ENCODE results near the gene AKAP10.

DNA sequence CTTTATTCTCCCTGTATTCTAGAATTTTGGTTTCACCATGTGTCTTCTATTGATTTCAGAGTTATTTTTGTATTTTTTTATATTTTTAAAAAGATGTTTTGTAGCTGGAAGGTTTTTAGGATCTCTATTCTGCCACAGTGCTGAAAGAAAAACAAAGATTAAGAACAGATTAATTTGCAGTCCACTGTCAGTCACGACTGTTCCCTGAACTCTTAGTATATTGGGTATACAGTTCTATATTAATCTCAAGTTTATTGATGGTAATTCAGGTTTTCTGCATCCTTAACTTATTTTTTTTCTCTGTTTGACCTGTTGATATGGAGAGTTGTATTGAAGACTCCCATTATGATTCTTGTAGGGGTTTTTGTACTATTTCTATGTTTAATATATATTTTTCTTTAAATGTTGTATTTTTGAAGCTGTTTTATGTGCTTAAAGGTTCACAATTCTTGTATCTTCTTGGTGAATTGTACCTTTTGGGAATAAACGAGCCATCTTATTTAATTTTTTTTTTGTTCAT is 34.4 kb upstream of the AKAP10 start:
- TF ChIP-seq, protein P1, sequence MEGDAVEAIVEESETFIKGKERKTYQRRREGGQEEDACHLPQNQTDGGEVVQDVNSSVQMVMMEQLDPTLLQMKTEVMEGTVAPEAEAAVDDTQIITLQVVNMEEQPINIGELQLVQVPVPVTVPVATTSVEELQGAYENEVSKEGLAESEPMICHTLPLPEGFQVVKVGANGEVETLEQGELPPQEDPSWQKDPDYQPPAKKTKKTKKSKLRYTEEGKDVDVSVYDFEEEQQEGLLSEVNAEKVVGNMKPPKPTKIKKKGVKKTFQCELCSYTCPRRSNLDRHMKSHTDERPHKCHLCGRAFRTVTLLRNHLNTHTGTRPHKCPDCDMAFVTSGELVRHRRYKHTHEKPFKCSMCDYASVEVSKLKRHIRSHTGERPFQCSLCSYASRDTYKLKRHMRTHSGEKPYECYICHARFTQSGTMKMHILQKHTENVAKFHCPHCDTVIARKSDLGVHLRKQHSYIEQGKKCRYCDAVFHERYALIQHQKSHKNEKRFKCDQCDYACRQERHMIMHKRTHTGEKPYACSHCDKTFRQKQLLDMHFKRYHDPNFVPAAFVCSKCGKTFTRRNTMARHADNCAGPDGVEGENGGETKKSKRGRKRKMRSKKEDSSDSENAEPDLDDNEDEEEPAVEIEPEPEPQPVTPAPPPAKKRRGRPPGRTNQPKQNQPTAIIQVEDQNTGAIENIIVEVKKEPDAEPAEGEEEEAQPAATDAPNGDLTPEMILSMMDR (conservative IDR thresholded peaks at IDR 0.05; ENCODE audit: low read depth, low read length) = no peak
- TF ChIP-seq EZH2 (IDR thresholded peaks at IDR 0.05; ENCODE audit: borderline replicate concordance, low read depth, low read length, poor library complexity, severe bottlenecking) = no peak
